Measurements from ENCODE around the gene PCCB.

- TF ChIP-seq CTCF (IDR thresholded peaks at IDR 0.05) (no peak), POLR2A (IDR thresholded peaks at IDR 0.05) (no peak)
Measured at GRCh38 chr3:136281966-136282520, 31.9 kb downstream of the PCCB start.
